Ascending aorta (tissue), 2 donors: ENCODE results near the gene ITIH3. TPM values are rescaled to one million over a fixed set of nuclear protein-coding genes. Genes with fewer than 3 reads are reported as not detected.

Experiments used
- DNase-seq, 2 donors: peaks; one replicate each; pipeline ENCODE4 v3.0.0-alpha.2; 2019; ENCODE audit warnings: low spot score in 2 of 2
- H3K27ac ChIP-seq, 2 donors: fragments of 200-600 bp; sonication (generic); one replicate each; pipeline ENCODE4 v1.5.1; 2016 to 2017; ENCODE audit warnings: mild to moderate bottlenecking in 1 of 2
- H3K27me3 ChIP-seq: fragments of 200-600 bp; sonication (generic); one replicate; pipeline ENCODE4 v1.5.1; 2017
- H3K36me3 ChIP-seq, 2 donors: fragments of 200-600 bp; sonication (generic); one replicate each; pipeline ENCODE4 v1.5.1; 2016
- H3K4me1 ChIP-seq, 2 donors: fragments of 200-600 bp; sonication (generic); one replicate each; pipeline ENCODE4 v1.5.1; 2016 to 2017; ENCODE audit warnings: mild to moderate bottlenecking in 1 of 2
- H3K4me3 ChIP-seq, 2 donors: fragments of 200-600 bp; sonication (generic); one replicate each; pipeline ENCODE4 v1.5.1; 2016 to 2017; ENCODE audit warnings: mild to moderate bottlenecking in 1 of 2
- H3K9me3 ChIP-seq, 2 donors: fragments of 200-600 bp; sonication (generic); one replicate each; pipeline ENCODE4 v1.5.1; 2016
- CTCF ChIP-seq, 3 experiments: fragments of 200-600 bp in 2 of 3; fragments of 450-650 bp in 1 of 3; sonication (generic) in 2 of 3; IDR thresholded peaks; one replicate each; pipeline ENCODE4 v1.5.1; 2016 to 2019; ENCODE audit warnings: antibody characterized with exemption in 3 of 3, mild to moderate bottlenecking in 1 of 3, moderate library complexity in 1 of 3
- intact Hi-C: fragments of 100-400 bp; cut with DNase I; formaldehyde crosslinking; loops from one replicate; pipeline ENCODE4 v1.15.1; 2023
- total RNA-seq: library from RNA; depleted of rRNA; stranded (reverse); fragments of >200 nt; gene quantifications from one replicate; pipeline ENCODE4 v1.1.0, GENCODE V29; 2016

ITIH3 gene
- total RNA-seq, 1 donor from 2014 or later, result 38.3 TPM

DNA sequence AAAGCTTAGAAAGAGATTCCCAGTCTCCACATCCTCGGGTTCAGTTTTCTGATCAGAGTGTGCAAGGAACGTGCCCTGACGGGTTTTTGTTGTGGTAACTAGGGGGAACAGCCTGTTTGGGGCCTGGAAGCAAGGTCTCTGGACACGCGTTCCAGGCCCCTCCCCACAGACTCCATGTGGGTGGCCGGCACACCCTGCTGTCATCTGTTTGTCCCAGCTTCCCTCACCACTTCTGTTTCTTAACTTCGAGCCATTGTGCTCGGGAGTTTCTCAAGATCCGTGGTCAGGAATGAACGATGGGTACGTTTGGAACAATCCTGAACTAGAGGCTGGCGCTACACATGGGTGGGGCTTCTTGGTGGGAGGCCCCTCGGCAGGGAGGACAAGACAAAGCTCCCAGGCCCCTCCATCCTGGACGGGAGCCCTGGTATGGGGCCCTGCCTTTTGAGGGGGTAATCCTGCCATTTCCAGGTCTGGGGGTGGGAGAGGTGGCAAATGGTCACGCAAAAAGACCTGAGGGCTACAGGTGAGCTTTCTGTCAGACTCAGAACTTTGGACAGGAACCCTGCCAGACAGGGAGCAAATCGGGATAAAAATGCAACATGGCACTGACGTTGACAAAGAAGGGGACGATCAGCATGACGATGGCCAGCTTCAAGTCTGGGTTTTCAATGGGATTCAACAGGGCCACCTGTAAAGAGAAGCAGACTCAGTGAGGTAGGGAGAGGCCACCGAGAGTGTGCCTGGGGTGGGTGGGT is 48.7 kb downstream of the ITIH3 start:
- Histone ChIP-seq H3K27ac (peak overlapping the region; percentile 89 to 92), H3K4me3 (no peak overlapping the region), H3K4me1 (peaks cover 11 to 29% of the 10 kb centered on the region in 2 donors), H3K36me3 (peaks cover 33 to 48% of the 10 kb centered on the region in 2 donors), H3K27me3 (no peaks in the 10 kb centered on the region), H3K9me3 (no peaks in the 10 kb centered on the region)
- TF ChIP-seq CTCF (IDR thresholded peaks at IDR 0.05), result no peak
- no peak for DNase-seq
- intact Hi-C loops, result no loop called here

DNA sequence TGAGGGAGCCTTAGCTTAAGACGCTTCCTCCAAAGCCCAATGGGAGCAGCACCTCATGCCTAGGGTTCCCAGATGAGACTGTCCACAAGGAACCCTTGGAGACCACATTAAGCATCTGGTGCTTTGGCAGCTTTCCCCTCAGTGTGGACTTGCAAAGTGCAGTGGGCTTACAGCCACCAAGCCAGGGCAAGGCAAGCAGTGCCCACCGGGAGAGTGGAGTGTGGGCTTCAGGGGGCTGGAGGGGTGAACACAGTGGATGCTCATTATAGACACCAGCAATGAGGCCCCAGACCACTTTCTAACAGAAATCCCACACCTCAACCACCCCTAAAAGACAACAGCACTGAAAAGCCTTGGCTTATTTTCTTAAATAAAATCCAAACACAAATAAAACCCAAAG is 49.3 kb downstream of the ITIH3 start:
- H3K9me3 ChIP-seq, result no peaks in the 10 kb centered on the region
- intact Hi-C loops, result loop anchor here (2.0 kb wide), 1 partner anchor 53 kb away; the partner anchor contains the start of gene STIMATE
- H3K4me1 ChIP-seq, result peaks cover 11 to 29% of the 10 kb centered on the region in 2 donors
- H3K27me3 ChIP-seq, result no peaks in the 10 kb centered on the region
- no peak for DNase-seq
- H3K4me3 ChIP-seq, result no peak overlapping the region
- H3K36me3 ChIP-seq, result peaks cover 31 to 51% of the 10 kb centered on the region in 2 donors
- peak overlapping the region; percentile 89 to 92 for H3K27ac ChIP-seq
- TF ChIP-seq CTCF (IDR thresholded peaks at IDR 0.05), result no peak

GRCh38 chr3:52844290-52844975 is 49.8 kb downstream of the ITIH3 start:
- no peaks in the 10 kb centered on the region for H3K27me3 ChIP-seq
- no peaks in the 10 kb centered on the region for H3K9me3 ChIP-seq
- H3K4me1 ChIP-seq, result peaks cover 11 to 29% of the 10 kb centered on the region in 2 donors
- DNase-seq, result no peak
- peaks cover 33 to 51% of the 10 kb centered on the region in 2 donors for H3K36me3 ChIP-seq
- TF ChIP-seq CTCF (IDR thresholded peaks at IDR 0.05), result no peak
- peak overlapping the region in 1 of 2 donors; percentile 25 for H3K4me3 ChIP-seq
- intact Hi-C loops, result loop anchor here (2.0 kb wide), 1 partner anchor 52 kb away; the partner anchor contains the start of gene STIMATE
- H3K27ac ChIP-seq, result peak overlapping the region; percentile 89 to 92

DNA sequence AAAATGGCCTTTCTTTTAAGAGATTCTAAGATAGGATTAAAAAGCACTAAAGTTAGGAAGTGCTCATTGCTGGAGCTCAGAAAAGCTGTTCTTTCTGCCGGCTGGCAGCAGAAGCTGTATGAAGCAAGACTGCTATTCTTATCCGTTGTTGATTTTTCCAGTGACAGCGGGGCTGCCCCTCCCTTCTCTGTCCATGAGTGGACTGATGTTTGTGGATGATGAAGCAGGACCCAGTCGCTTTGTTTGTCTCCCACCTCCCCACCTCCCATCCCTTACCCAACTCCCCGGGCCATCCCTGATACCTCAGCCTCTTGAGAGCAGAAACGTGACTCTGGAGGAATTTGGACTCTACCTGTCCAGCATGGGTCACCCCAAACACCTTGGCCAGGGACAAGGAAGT is 50.6 kb downstream of the ITIH3 start:
- intact Hi-C loops, result loop anchor here (1.0 to 5.0 kb wide), 3 partner anchors 13 to 202 kb away; partner anchors contain the start of genes SFMBT1 and STIMATE
- peaks cover 35 to 52% of the 10 kb centered on the region in 2 donors for H3K36me3 ChIP-seq
- H3K9me3 ChIP-seq, result no peaks in the 10 kb centered on the region
- peak; percentile 58 to 91 for DNase-seq
- peak overlapping the region in 1 of 2 donors; percentile 25 for H3K4me3 ChIP-seq
- H3K27ac ChIP-seq, result peak overlapping the region; percentile 89 to 92
- peaks cover 11 to 29% of the 10 kb centered on the region in 2 donors for H3K4me1 ChIP-seq
- TF ChIP-seq CTCF (IDR thresholded peaks at IDR 0.05), result no peak
- H3K27me3 ChIP-seq, result no peaks in the 10 kb centered on the region

GRCh38 chr3:52845691-52846431 is 51.3 kb downstream of the ITIH3 start:
- no peak overlapping the region for H3K4me3 ChIP-seq
- H3K36me3 ChIP-seq, result peaks cover 35 to 48% of the 10 kb centered on the region in 2 donors
- H3K27ac ChIP-seq, result peak overlapping the region; percentile 89 to 92
- no peak for DNase-seq
- intact Hi-C loops, result loop anchor here (1.0 to 5.0 kb wide), 3 partner anchors 14 to 201 kb away; partner anchors contain the start of genes SFMBT1 and STIMATE
- H3K4me1 ChIP-seq, result peaks cover 11 to 29% of the 10 kb centered on the region in 2 donors
- TF ChIP-seq CTCF (IDR thresholded peaks at IDR 0.05), result peak in 2 of 3 experiments; percentile 43 to 47
- no peaks in the 10 kb centered on the region for H3K27me3 ChIP-seq
- no peaks in the 10 kb centered on the region for H3K9me3 ChIP-seq
